Activated CD4-positive, alpha-beta T cell treated with anti-CD3 and anti-CD28 coated beads, Interleukin-10, Interleukin-2, amounts not matched to agents 100 ng/mL and 50 ng/mL, durations not matched to agents 16 hours and 8 hours (primary cell): ENCODE measurements around the gene TNFRSF6B.
A peak's percentile ranks its signal among the peaks of the same experiment; 100 is the strongest.
"Not testable (repeated sequence)": the region's sequence is repeated elsewhere in the genome, so short reads cannot be mapped to it uniquely, and the experiment has no call there.

Experiments used
- DNase-seq: peaks from one replicate; pipeline ENCODE4 v3.0.0-alpha.2; 2020

TNFRSF6B gene

DNA sequence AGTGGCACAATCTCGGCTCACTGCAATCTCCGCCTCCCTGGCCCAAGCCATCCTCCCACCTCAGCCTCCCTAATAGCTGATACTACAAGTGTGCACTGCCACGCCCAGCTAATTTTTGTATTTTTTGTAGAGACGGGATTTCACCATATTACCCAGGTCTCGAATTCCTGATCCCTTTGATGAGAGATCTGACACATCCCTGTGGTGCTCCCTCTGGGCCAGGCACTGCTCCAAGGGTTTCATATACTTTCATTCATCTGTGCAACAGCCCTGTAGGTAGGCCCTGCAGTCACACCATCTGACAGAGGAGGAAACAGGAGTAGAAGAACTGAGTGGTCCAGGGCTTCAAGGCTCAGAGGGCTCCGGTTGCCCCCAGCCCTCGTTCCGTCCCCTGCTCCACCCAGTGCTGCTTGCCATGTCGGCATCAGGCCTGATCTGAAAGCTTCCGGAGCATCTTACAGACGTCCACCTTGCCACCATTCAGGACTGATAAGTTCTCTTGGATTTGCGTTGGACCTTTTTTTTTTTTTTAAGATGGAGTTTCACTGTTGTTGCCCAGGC, 14.7 kb downstream of the TNFRSF6B start:
- no peak for DNase-seq

DNA sequence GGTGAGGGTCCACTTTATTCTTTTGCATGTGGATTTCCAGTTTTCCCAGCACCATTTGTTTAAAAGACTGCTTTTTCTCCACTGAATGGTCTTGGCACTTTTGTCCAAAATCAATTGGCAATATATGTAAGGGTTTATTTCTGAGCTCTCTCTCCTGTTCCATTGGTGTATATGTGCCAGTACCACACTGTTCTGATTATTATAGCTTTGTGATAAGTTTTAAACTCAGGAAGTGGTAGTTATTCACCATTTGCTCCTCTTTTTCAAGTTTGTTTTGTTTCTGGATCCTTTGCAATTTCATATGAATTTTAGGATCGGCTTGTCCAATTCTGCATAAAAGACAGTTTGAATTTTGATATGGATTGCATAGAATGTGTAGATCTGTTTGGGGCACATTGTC, 15.7 kb downstream of the TNFRSF6B start:
- no peak for DNase-seq

DNA sequence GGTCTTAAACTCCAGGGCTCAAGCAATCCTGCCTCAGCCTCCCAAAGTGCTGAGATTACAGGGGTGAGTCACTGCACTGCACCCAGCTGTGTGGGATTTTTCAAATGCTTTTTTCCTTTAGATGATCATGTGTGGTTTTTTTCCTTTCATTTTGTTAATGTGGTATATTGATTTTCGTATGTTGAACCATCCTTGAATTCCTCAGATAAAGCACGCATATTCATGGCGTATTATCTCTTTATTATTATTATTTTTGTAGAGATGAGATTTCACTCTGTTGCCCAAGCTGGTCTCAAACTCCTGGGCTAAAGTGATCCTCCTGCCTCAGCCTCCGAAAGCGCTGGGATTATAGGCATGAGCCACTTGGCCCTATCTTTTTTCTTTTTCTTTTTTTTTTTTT, 18.4 kb downstream of the TNFRSF6B start:
- no peak for DNase-seq

DNA sequence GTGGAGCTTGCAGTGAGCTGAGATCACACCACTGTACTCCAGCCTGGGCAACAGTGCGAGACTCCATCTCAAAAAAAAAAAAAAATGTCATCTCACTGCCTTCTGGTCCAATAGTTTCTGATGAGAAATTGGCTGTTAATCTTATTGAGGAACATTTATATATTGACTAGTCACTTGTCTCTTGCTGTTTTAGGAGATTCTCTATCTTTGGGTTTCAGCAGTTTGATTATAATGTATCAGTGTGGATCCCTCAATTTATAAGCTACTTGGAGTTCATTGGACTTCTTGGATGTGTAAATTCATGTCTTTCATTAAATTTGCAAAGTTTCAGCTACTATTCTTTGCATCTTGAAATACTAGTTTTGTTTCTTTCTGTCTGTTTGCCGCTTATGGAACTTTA, 22.5 kb downstream of the TNFRSF6B start:
- DNase-seq, result no peak

DNA sequence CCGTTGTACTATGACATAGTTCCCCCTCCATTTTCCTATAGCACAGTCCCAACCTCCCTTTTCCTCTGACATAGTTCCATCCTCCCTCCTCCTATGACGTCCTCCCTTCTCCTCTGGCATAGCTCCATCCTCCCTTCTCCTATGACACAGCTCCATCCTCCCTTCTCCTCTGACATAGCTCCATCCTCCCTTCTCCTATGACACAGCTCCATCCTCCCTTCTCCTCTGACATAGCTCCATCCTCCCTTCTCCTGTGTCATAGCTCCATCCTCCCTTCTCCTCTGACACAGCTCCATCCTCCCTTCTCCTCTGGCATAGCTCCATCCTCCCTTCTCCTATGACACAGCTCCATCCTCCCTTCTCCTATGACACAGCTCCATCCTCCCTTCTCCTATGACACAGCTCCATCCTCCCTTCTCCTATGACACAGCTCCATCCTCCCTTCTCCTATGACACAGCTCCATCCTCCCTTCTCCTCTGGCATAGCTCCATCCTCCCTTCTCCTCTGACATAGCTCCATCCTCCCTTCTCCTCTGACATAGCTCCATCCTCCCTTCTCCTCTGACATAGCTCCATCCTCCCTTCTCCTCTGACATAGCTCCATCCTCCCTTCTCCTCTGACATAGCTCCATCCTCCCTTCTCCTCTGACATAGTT, 26.6 kb downstream of the TNFRSF6B start:
- DNase-seq, result not testable (repeated sequence)

DNA sequence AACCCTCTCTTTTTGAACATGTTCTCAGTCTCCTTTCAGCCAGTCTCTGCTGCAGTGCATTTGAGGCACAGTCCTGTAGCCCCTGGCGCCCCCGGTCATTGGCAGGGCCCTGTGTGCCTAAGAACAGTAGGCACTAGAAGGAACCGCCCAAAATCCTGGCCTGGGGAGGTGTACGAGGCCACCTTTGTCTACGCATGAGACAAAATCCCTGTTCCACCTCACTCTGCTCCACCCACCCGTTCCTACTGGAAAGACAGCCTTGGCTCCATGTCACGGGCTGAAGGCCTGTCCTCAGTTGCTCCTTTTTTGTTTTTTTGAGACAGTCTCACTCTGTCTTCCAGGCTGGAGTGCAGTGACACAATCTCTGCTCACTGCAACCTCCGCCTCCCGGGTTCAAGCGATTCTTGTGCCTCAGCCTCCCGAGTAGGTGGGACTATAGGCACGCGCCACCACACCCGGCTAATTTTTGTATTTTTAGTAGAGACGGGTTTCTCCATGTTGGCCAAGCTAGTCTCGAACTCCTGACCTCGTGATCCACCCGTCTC, 33.8 kb downstream of the TNFRSF6B start:
- not testable (repeated sequence) for DNase-seq

DNA sequence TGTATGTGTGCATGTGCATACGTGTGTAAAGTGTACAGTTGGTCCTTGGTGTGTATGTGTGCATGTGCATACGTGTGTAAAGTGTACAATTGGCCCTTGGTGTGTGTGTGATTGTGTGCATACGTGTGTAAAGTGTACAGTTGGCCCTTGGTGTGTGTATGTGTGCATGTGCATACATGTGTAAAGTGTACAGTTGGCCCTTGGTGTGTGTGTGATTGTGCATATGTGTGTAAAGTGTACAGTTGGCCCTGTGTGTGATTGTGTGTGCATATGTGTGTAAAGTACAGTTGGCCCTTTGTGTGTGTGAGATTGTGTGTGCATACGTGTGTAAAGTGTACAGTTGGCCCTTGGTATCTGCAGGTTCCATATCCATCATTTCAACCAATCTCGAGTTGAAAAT, 35.0 kb downstream of the TNFRSF6B start:
- no peak for DNase-seq

DNA sequence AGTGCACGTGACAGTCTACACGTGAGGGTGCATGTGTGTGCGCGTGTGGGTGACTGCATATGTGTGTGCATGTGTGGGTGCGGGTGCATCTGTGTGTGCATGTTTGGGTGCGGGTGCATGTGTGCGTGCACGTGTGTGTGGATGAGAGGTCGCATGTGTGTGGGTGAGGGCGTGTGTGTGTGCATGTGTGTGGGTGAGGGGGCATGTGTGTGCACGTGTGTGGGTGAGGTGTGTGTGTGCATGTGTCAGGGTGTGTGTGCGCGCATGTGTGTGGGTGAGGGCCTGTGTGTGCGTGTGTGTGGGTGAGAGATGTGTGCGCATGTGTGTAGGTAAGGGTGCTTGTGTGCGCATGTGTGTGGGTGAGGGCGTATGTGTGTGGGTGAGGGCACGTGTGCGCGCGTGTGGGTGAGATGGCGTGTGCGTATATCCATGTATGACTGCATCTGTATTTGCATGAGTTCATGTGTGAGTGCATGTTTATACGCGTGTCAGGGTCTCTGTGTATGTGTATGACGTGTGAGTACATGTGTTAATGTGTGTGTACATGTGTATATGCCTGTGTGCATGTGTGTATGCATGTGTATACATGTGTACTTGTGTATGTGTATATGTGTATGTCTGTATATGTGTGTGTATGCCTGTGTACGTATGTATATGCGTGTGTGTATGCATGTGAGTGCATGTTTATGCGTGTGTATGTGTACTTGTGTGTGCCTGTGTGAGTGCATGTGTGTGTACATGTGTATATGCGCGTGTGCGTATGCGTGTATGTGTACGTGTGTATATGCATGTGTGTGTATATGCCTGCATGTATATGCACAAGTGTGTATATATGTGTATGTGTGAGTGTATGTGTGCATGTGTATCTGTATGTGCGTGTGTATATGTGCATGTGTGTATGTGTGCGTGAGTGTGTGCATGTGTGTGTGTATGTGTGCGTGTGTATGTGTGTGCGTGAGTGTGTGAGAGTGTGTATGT, 36.0 kb downstream of the TNFRSF6B start:
- no peak for DNase-seq

DNA sequence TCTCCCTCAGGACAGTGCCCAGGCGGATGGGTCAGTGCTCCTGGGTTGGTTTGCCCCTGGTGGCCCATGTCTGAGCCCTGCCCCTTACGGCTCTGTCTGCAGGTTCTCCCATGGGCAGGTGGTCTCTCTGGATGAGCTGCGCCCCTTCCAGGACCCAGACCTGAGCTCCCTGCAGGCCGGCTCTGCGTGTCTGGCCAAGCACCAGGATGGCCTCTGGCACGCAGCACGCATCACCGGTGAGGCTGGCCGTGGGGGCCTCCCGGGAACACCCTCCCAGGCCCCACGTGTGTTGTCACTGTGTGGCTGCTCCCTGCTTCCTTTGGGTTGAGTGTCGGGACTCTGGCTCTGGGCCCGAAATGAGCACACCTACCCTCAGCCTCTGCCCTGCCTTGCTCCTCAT, 36.7 kb downstream of the TNFRSF6B start:
- DNase-seq, result no peak

DNA sequence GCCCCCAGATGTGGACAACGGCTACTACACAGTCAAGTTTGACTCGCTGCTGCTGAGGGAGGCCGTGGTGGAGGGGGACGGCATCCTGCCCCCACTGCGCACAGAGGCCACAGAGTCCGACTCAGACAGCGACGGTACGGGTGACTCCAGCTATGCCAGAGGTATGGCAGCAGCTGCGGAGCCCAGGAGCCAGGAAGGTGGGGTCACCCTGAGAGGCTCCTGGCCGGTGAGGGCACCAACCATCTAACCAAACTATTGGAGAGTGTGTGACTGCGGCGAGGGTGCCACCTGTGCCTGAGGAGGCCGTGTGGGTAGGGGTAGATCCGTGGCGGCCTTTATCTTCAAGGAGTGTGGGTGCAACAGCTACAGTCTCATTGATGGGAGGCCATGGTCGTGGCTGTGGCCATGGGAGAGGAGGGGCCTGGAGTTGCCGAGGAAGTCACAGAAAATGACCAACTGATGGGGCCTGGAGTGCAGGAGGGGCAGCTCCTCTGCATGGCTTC, 37.2 kb downstream of the TNFRSF6B start:
- no peak for DNase-seq

DNA sequence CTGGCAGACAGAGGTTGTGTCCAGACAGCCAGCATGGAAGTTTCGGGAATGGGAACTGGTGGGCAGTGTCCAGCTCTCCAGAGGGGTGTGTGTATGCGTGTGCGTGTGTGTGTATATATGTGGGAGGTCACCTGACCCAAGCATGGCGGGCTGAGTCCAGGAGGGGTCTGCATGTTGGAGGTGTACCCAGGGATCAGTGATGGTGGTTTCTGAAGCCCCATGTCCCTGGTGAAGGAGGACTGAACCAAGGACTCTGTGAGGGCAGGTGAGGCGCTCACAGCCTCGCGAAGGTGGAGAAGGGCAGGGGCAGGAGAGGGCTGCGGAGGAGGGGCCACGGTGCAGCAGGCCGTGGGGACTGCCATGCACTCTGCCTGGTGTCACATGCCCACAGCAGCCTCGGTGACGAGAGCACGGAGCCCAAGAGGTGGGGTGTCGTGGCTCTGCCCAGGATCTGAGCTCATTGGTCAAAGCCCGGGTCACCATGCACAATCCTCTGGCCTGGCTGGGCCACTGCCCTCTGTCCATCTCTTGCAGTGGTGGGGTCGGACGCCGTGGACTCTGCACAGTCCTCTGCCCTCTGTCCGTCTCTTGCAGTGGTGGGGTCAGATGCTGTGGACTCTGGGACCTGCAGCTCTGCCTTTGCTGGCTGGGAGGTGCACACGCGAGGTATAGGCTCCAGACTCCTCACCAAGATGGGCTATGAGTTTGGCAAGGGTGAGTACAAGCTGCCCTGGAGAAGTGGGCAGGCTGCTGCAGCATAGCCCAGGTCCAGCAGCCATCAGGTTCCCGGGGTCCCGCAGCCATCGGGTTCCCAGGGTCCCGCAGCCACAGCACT, 37.9 kb downstream of the TNFRSF6B start:
- DNase-seq, result no peak

DNA sequence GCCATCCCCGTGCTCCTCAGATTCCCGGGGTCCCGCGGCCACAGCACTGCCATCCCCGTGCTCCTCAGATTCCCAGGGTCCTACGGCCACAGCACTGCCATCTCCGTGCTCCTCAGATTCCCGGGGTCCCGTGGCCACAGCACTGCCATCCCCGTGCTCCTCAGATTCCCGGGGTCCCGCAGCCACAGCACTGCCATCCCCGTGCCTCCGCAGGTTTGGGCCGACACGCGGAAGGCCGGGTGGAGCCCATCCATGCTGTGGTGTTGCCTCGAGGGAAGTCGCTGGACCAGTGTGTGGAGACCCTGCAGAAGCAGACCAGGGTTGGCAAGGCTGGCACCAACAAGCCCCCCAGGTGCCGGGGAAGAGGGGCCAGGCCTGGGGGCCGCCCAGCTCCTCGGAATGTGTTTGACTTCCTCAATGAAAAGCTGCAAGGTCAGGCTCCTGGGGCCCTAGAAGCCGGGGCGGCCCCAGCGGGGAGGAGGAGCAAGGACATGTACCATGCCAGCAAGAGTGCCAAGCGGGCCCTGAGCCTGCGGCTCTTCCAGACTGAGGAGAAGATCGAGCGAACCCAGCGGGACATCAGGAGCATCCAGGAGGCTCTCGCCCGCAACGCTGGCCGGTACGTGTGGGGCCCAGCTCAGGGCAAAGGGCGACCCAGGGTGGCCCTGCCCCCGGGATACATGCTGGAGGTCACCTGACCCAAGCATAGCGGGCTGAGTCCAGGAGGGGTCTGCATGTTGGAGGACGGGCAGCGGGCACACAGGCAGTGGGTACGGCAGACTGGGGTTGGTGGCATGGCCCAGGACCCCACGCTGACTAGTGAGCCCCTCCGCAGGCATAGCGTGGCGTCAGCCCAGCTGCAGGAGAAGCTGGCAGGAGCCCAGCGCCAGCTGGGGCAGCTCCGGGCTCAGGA, 38.8 kb downstream of the TNFRSF6B start:
- DNase-seq, result no peak

DNA sequence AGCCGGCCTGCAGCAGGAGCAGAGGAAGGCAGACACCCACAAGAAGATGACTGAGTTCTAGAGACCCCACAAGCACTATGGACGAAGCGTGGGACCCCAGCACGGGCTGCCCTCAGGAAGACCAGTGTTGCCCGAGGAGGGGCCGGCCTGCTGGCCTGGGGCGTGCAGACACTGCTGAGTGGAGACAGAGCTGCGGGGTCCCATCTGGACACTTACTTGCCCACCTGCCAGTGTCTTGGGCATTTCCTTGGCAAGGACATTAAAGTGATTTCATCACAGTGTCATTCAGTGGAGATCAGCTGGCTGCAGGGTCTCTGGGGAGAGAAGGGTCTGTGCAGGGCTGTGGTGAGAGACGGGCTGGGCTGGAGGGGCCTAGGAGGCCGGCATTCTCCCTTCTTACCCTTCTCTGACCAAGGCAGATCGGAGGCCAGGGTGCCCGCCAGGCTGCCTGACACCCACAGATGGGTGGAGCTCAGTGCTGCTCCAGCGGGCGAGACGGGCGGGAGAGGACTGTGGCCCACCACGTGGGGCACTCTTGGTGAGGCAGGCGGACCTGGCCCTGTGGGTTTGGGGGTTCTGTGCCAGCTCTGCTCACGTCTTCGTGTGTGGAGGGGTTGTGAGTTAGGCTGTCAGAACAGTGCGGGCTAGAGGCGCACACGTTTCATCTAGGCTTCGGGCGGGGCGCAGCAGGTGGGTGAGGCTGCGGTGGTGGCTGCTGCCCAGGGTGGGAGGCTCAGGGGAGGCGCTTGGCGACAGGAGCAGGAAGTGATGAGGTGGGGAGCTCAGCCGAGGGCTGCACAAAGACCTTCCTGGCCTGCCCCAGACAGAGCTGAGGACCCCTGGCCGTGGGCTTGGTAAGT, 39.6 kb downstream of the TNFRSF6B start, which contains the start of gene LIME1:
Gene LIME1 (plus strand): TSS at position 806 of the 860 bp plus-strand sequence. CDS start 886 bp downstream, outside the sequence.
- DNase-seq, result peak; percentile 64

DNA sequence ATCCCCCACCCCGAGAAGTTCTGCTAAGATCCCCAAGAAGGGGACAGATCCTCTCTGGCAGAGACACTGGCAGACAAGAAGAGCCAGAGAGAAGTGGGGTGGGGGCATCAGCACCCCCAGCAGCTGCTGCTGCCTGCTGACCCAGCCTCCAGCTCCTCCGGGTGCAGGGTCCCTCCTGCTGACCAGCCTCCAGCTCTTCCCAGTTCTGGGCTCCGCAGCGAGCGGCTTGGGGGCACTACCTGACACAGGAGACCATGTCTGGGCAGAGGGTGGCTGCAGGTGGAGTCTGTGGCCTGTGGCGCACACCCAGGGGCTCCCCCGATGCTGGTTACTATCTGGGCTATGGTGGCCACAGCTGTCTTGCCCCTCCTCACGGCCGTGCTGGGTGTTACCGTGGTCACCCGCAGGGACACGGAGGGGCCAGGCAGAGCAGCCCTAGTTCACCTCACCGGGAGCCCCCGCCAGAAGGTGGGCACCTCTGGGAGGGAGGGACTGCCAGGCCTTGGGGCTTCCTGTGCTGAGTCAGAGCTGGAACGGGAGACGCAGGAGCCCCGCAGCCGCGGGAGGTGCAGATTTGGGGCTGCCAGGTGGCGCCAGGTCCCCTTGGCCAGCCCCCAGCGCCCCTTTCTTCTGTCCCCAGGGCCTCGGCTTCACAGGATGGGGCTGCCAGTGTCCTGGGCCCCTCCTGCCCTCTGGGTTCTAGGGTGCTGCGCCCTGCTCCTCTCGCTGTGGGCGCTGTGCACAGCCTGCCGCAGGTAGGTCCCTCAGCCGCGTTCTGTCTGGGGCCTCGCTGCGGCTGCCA, 40.6 kb downstream of the TNFRSF6B start:
- peak; percentile 62 for DNase-seq

DNA sequence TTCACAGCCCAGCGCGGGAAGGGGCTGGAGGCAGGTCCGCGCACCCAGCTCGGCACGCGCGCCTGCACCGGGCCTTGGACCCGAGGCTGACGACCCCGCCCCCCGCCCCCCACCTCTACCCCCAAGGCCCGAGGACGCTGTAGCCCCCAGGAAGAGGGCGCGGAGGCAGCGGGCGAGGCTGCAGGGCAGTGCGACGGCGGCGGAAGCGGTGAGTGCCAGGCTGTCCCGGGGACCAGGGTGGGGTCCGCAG, 41.2 kb downstream of the TNFRSF6B start:
- no peak for DNase-seq

DNA sequence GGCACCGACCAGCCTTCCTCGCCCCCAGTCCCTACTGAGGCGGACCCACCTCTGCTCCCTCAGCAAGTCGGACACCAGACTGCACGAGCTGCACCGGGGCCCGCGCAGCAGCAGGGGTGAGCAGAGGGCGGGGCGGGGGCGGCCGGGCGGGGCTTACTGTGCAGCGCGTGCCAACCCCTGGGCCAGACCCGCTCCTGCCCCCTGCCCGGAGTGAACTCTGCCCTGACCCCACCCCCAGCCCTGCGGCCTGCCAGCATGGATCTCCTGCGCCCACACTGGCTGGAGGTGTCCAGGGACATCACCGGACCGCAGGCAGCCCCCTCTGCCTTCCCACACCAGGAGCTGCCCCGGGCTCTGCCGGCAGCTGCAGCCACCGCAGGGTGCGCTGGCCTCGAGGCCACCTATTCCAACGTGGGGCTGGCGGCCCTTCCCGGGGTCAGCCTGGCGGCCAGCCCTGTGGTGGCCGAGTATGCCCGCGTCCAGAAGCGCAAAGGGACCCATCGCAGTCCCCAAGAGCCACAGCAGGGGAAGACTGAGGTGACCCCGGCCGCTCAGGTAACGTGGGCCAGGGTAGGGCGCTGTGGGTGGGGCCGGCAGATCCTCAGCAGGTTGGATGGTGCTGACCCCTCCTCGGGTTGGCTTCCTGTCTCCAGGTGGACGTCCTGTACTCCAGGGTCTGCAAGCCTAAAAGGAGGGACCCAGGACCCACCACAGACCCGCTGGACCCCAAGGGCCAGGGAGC, 41.7 kb downstream of the TNFRSF6B start:
- peak; percentile 44 for DNase-seq

DNA sequence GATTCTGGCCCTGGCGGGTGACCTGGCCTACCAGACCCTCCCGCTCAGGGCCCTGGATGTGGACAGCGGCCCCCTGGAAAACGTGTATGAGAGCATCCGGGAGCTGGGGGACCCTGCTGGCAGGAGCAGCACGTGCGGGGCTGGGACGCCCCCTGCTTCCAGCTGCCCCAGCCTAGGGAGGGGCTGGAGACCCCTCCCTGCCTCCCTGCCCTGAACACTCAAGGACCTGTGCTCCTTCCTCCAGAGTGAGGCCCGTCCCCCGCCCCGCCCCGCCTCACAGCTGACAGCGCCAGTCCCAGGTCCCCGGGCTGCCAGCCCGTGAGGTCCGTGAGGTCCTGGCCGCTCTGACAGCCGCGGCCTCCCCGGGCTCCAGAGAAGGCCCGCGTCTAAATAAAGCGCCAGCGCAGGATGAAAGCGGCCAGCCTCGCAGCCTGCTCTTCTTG, 42.3 kb downstream of the TNFRSF6B start:
- no peak for DNase-seq
